Activated CD8-positive, alpha-beta memory T cell treated with anti-CD3 and anti-CD28 coated beads, Interleukin-2, amount 50 U/mL, for 1 hour (primary cell): ENCODE results near the gene IL27RA.
"Not testable (repeated sequence)": the region's sequence is repeated elsewhere in the genome, so short reads cannot be mapped to it uniquely, and the experiment has no call there.

Source experiments
- DNase-seq: peaks from one replicate; pipeline ENCODE4 v3.0.0-alpha.2; 2020; ENCODE audit errors: extremely low read depth

The IL27RA gene

DNA sequence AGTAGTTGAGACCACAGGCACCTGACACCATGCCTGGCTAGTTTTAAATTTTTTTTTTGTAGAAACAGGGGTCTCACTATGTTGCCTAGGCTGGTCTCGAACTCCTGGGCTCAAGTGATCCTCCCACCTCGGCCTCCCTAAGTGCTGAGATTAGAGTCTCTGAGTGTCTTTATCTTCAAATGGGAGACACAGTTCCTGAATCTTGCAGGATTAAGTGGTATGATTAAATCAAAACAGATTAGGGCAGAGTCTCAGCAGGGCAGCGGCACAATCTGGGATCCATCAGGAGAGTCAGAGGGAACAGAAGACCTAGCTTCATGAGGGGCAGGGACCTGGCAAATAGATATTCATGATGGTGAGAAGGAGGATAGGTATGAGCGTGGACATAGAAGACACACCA, 2.7 kb upstream of the IL27RA start:
- no peak for DNase-seq

GRCh38 chr19:14030997-14031718, 404 bp upstream of the IL27RA start:
- peak; percentile 51 for DNase-seq

DNA sequence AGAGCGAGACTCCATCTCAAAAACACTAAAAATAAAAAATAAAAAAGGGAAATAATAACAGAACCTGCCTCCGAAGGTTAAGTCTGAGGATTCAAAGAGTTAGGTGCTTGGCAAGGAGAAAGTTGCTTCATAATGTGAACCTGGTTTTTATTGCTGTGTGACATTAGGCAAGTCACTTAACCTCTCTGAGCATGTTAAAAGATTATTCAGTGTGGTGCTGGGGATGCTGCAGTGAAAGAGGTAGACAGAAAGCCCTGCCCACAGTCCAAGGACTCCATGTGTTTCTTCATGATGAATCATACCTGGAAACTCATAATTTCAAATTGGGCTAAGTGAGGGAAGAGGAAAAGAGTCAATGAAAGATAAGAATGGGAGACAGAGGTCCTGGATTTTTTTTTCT, 2.4 kb downstream of the IL27RA start:
- DNase-seq: no peak

- not testable (repeated sequence) for DNase-seq
Observed at GRCh38 chr19:14035159-14035558, 3.6 kb downstream of the IL27RA start.

DNA sequence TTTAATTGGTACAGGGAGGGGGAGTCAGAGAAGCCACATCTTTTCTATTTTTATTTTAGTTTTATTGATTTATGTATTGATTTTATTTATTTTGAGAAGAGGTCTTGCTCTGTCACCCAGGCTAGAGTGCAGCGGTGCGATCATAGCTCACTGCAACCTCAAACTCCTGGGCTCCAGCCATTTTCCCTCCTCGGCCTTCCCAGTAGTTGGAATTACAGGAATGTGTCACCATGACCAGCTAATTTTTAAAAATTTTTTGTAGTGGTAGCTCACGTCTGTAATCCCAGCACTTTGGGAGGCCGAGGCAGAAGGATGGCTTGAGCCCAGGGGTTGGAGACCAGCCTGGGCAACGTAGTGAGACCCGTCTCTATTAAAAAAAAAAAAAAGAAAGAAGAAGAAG, 4.1 kb downstream of the IL27RA start:
- no peak for DNase-seq

- no peak for DNase-seq
Observed at GRCh38 chr19:14039181-14039580, 7.6 kb downstream of the IL27RA start.

DNA sequence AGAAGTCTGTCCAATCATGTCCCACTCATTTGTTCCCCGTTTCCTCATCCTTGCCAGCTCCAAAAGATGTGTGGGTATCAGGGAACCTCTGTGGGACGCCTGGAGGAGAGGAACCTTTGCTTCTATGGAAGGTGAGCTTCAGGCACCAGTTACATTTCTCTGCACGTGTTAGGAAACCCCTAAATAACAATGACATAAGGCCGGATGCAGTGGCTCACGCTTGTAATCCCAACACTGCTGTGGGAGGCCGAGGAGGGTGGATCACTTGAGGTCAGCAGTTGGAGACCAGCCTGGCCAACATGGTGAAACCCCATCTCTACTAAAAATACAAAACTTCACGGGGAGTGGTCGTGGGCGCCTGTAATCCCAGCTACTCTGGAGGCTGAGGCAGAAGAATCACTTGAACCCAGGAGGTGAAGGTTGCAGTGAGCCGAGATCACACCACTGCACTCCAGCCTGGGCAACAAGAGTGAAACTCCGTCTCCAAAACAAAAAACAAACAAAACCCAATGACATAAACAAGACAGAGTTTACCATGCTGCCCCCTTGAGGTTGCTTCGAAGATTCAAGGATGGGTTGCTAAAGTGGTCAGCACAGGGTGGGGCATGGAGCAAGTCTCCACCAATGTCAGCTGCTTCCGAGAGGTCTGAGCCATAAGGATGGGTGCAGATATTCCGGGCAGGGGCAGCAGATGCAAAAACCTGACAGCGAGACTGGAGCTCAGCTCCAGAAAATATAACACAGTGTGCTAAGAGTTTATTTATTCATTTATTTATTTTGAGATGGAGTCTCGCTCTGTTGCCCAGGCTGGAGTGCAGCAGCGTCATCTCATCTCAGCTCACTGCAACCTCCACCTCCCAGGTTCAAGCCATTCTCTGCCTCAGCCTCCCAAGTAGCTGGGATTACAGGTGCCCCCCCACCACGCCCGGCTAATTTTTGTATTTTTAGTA, 11.4 kb downstream of the IL27RA start:
- not testable (repeated sequence) for DNase-seq

DNA sequence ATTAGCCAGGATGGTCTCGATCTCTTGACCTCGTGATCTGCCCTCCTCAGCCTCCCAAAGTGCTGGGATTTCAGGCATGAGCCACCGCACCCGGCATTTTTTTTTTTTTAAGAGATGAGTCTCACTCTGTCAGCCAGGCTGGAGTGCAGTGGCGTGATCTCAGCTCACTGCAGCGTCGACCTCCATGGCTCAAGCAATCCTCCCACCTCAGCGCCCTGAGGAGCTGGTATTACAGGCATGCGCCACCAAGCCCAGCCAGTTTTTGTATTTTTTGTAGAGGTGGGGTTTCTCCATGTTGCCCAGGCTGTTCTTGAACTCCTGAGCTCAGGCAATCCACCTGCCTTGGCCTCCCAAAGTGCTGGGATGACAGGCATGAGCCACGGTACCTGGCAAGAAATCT, 16.3 kb downstream of the IL27RA start:
- not testable (repeated sequence) for DNase-seq

- no peak for DNase-seq
Observed at GRCh38 chr19:14048443-14049153, 17.0 kb downstream of the IL27RA start.

- no peak for DNase-seq
Observed at GRCh38 chr19:14050512-14050911, 18.9 kb downstream of the IL27RA start.

GRCh38 chr19:14050961-14051360, 19.4 kb downstream of the IL27RA start:
- not testable (repeated sequence) for DNase-seq

GRCh38 chr19:14051980-14052379, 20.4 kb downstream of the IL27RA start:
- DNase-seq: no peak

- DNase-seq: no peak
Observed at GRCh38 chr19:14052470-14052869, 20.9 kb downstream of the IL27RA start.

DNA sequence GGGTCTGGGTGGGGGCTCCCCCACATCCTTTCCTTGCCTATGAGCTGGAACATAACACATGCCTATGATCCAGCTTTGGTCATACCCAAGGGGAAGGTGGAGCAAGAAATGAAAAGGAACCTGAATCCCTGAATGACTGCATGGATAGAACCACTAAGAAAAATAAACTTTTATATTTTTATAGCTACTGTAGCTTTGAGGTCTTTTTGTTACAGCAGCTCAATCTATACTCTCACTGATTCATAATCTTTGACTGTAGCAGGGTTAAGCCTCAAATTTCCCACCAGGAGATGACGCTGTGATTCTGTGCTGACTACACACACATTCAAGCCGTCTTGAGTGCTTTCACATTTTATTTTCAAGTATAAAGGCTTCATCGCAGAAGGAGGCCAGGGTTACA, 21.5 kb downstream of the IL27RA start:
- DNase-seq: no peak

- no peak for DNase-seq
Observed at GRCh38 chr19:14053500-14053899, 21.9 kb downstream of the IL27RA start.

- no peak for DNase-seq
Observed at GRCh38 chr19:14054099-14054498, 22.5 kb downstream of the IL27RA start.

DNA sequence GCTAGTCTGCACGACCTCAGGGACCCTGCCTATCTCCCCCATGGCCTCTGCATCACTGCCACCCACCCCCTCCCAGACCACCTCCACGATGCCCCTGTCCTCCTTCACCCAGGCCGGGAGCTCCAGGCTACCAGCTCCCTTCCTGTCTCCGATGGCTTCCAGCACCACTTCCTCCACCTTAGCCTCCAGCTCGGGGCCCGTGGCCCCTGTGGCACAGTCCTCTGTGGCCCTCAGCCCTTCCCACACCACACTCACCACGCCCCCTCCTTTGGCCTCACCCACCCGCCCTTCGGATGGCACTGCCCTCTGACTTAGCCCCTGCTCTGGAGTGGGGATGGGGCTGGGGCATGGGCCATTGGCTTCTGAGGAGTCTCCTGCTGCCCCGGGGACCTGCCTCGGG, 23.2 kb downstream of the IL27RA start:
- no peak for DNase-seq

- DNase-seq: no peak
Observed at GRCh38 chr19:14055396-14055795, 23.8 kb downstream of the IL27RA start.

DNA sequence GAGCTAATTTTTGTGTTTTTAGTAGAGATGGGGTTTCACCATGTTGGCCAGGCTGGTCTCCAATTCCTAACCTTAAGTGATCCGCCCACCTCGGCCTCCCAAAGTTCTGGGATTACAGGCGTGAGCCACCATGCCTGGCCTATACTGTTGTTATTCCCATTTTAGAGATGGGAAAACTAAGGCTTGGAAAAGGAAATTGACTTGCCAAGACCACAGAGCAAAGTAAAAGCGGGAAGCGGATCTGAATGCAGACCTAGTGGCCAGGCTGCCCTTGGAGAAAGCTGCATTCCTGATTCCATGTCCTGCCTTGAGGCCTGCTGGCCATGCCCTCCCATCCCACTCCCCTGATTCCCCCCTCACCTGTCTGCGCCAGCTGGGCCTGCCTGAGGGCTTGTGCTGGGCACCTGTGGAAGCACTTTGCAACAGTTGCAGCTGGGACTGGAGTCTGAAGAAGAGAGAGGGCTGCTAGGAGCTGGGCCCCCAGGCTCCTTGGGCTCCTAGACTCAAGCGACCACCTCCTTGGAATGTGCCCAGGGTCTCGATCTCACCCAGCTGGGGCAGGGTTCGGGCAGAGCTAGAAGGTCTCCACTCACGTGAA, 24.6 kb downstream of the IL27RA start:
- no peak for DNase-seq

GRCh38 chr19:14056741-14057356, 25.3 kb downstream of the IL27RA start:
- no peak for DNase-seq
